HG03280 (cell line): ENCODE data around the gene PSG3.
"Not testable (repeated sequence)": the region's sequence is repeated elsewhere in the genome, so short reads cannot be mapped to it uniquely, and the experiment has no call there.

ENCODE experiments used
- ATAC-seq: cut with Tn5 transposase; IDR thresholded peaks from one replicate; pipeline ENCODE4 v1.9.1; 2021; ENCODE audit warnings: mild to moderate bottlenecking, moderate library complexity; ENCODE audit not compliant: unreplicated experiment

The PSG3 gene

DNA sequence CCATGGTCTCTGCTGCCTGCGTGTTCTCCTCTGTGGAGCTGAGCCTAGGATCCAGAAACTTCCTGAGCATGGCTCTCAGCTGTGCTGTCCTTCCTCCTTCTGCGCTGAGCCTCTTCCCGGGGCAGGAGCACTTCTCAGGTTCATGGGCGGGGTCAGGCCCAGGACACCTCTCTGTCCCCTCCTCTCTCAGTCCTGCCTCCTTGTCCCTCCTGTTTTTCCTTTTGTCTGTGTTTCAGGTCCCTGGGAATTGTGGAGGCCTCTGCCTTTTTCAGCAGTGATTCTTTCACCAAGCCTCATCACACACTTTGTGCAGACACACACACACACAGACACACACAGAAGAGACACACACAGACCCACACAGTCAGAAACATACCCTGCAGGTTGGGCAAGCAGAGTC lies at the start of gene PSG3:
PSG3 (minus strand) TSS at position 101 of the 400 bp plus-strand sequence; CDS start at position 4, 97 bp downstream.
- not testable (repeated sequence) for ATAC-seq

- not testable (repeated sequence) for ATAC-seq
Observed at GRCh38 chr19:42788766-42789165, 48.5 kb upstream of the PSG3 start.

- not testable (repeated sequence) for ATAC-seq
Observed at GRCh38 chr19:42787766-42788165, 47.5 kb upstream of the PSG3 start.

GRCh38 chr19:42776750-42777612 lies 36.7 kb upstream of the PSG3 start:
- ATAC-seq = not testable (repeated sequence)

- ATAC-seq = not testable (repeated sequence)
Observed at GRCh38 chr19:42774510-42775158, 34.4 kb upstream of the PSG3 start.

DNA sequence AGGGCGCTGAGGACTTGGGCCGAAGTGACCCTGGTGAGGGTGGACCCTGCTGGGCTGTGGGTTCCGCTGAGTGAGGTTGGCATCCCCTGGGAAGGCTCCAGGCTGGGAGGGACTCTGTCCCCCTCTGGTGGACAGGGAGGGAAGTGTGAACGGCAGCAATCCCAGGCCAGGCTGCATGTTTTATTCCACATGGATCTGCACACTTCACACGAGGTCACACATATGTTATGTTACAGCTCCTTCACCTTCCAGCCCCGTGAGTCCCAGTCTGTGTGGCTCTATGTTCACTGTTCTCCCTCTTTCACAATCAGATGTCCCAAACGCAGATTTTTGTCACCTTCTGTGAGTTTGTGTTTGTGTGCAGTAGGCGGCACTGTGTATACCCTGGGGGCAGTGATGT lies 27.0 kb upstream of the PSG3 start:
- not testable (repeated sequence) for ATAC-seq

GRCh38 chr19:42766871-42767270 lies 26.6 kb upstream of the PSG3 start:
- ATAC-seq = not testable (repeated sequence)

DNA sequence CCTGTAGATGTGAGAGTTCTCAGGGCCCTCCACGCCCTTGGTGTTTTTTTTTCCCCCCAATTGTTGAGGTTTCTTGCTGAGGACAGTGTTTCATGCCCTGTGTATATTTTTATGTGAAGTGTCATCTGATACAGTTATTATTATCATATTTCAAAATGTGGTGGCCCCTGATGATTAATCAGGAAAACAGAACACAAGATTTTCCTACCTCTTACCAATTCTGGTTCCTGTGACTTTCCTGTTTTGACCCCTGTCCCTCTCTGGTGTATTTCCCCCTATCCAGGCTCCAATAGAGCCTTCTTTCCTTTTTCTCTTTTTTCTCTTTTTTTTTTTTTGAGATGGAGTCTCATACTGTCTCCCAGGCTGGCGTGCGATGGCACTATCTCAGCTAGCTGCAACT lies 24.6 kb upstream of the PSG3 start:
- no peak for ATAC-seq

- no peak for ATAC-seq
Observed at GRCh38 chr19:42762789-42763188, 22.5 kb upstream of the PSG3 start.

DNA sequence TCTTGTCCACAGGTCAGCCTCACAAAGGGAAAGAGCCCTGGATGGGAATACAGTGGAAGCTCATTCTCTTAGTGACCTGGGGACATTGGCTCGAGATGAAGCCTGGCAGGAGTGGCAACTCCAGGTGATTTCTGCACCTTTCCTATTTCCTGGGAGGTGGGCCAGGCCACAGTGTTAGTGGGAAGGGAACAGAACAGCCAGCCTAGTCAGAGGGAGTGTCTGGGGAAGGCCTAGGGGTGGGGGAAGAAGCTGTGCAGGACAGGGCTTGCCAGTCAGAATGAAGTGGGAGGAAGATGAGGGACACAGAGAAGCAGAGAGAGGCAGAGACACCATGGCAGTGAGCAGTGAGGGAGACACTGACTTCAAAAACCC lies 21.6 kb upstream of the PSG3 start:
- ATAC-seq = not testable (repeated sequence)

DNA sequence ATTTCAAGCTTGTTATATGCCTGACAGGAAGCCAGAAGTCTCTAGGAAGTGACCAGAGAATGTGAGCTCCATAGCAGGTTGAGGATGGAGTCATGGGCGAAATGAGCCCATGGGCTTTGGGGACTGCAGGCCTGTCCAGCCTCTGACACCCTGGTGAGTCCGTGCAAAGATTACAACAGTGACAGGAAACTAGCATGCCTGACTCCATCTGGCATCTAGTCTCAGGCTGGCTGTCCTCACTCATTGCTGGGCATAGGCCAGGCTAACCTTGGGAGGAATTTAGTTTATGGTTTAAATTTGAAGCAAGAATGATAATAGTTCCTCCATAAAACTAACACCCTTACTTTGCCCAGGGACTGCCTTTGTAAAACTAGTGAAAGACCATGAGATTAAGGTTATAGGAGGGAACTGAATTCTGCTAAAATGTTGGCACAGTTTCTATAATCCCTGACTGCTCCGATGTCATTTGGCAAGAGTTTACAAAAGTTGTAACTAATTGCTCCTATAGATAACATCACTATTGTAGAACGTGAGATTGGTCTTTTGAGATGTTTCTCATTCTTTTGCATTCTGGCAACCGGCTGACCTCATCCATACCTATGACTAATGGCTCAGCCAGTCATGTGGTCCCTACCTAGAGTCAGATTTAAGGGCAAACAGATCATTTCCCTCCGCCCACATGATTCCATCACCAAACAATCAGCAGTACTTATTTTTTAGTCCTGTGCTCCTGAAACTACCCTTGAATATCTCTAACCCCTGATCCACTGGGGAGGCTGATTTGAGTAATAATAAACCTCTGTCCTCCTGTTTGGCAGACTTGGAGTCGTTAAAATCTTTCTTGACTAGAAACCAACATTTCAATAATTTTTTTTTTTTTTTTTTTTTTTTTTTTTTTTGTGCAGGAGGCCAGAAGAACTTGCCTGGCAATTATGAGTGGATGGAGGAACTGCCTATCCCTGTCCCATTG lies 21.0 kb upstream of the PSG3 start:
- not testable (repeated sequence) for ATAC-seq

DNA sequence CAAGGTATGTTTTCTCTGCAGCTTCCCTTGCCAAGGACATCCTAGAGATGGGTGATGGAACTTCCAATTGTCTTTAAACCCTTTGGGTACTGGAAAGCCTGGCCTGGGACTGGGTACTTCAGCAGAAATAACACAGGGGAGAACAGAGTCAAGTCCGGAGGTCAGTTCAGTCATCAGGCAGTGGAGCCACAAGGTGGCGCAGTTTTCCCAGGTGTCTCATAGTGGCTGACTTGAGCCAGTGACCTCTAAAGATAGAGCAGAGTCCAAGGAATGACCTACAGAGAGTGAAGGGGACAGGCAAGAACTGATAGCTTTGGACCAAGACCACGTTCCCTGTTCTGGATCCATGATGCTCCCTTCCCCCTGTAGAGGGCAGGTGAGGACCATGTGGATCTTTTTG lies 18.4 kb upstream of the PSG3 start:
- not testable (repeated sequence) for ATAC-seq

GRCh38 chr19:42752246-42752645 lies 12.0 kb upstream of the PSG3 start:
- not testable (repeated sequence) for ATAC-seq

- not testable (repeated sequence) for ATAC-seq
Observed at GRCh38 chr19:42741726-42742607, 1.7 kb upstream of the PSG3 start.

DNA sequence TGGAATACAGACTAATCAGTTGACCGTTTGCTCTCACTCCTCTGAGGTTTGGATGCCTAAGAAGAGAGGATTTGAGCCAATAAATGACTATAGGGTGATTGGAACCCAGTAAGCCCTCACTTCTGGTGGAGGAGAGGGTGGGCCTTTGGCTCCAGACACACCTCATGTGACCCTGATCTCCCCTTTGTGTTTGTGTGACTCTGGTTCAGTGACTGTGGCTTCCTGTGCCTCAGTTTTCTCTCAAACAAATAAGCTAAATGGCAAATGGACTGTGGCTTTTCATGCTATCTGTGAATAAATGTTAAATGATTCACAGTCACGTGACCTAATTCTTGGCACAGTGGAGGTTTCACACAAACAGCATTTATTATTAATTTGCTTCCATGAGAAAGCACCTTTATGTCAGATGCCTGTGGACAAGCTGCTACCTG lies 2.7 kb downstream of the PSG3 start:
- ATAC-seq = not testable (repeated sequence)

DNA sequence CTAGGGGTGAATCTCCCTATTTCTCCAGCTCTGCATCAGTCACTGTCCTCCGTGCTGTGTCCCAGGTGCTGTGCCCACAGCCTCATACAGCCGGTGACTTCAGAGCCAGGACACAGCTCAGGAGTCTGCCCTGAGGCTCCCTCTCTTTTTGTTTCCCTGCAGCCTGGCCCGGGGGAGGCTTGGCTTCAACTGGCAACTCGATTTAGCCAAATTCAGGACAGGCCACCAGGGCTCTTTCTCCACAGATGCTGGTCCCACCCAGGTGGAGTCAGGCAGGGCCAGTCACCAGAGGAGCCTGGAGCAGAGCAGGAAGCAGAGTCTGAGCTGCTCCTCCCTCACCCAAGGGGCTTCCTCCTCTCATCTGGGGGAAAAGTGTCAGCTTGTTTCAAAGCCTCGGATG lies 11.9 kb downstream of the PSG3 start:
- ATAC-seq = not testable (repeated sequence)

GRCh38 chr19:42714000-42714399 lies 26.3 kb downstream of the PSG3 start:
- ATAC-seq = not testable (repeated sequence)

GRCh38 chr19:42712753-42713152 lies 27.5 kb downstream of the PSG3 start:
- ATAC-seq = not testable (repeated sequence)

DNA sequence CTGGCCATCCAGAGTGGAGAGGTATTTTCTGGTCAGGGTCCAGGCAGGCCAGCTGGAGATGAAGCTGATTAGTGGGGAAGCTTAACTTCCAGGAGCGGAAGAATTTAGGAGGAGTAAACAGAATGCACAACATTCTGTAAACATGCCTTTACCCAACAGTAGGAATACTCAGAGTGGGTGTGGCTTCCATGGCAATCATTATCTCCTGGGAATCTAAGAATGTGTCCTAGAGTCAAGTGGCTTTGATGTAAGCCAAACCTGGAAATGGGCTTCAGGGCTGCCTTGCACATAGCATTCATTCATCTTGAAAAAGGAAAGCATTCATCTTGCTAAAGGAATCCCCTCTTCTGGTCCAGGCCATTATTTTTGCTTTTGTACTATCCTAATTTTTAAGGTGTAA lies 29.3 kb downstream of the PSG3 start:
- not testable (repeated sequence) for ATAC-seq

DNA sequence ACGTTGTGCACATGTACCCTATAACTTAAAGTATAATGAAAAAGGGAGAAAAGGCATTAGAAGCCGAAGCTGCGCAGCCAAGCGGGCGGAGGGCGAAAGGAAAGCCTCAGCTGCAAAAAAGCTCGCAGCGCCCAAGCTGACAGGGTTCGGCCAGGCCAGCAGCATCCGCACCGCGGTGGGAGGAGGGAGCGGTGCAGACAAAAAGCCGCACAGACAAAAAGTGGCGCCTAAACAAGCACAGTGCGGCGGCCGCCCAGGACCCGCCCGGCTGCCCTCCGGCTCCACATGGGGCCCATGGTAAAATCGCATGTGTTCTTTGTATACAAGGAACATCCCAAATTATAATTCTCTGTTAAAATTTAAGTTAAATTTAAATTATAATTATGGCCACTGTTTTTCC lies 42.4 kb downstream of the PSG3 start:
- no peak for ATAC-seq
